Ovary (tissue), 9 donors: Measurements from ENCODE around the gene NKAIN2. TPM values are rescaled to one million over a fixed set of nuclear protein-coding genes. Genes with fewer than 3 reads are reported as not detected.

Experiments used
- DNase-seq, 5 donors: peaks; one replicate each; pipeline ENCODE4 v3.0.0-alpha.2; 2019 to 2020
- H3K27ac ChIP-seq, 2 donors: fragments of 200-600 bp; one replicate each; pipeline versions ENCODE4 v1.5.1 to v1.8.0; 2019 to 2022
- H3K27me3 ChIP-seq: fragments of 200-600 bp; one replicate; pipeline ENCODE4 v1.8.0; 2022
- H3K36me3 ChIP-seq: fragments of 200-600 bp; sonication (generic); one replicate; pipeline ENCODE4 v1.5.1; 2019
- H3K4me1 ChIP-seq: one replicate; pipeline ENCODE4 v1.8.1; 2013; ENCODE audit warnings: mild to moderate bottlenecking, moderate library complexity; ENCODE audit not compliant: insufficient read depth
- H3K4me3 ChIP-seq: fragments of 200-600 bp; sonication (generic); one replicate; pipeline ENCODE4 v1.5.1; 2017
- H3K9me3 ChIP-seq, 2 donors: fragments of 200-600 bp in 1 of 2; sonication (generic) in 1 of 2; one replicate each; pipeline versions ENCODE4 v1.5.1 to v1.8.1; 2013 to 2019; ENCODE audit warnings: mild to moderate bottlenecking in 1 of 2, moderate library complexity in 1 of 2
- EP300 ChIP-seq: sonication (generic); formaldehyde crosslinking; IDR thresholded peaks from one replicate; pipeline ENCODE4 v1.6.1; 2017; ENCODE audit warnings: antibody characterized with exemption
- POLR2A ChIP-seq: fragments of 450-650 bp; IDR thresholded peaks from one replicate; pipeline ENCODE4 v1.6.1; 2017; ENCODE audit warnings: antibody characterized with exemption, mild to moderate bottlenecking, moderate library complexity
- WGBS, 3 donors: extraction: QIAGEN DNeasy Blood & Tissue Kit in 1 of 3; methylation state at CpG; one replicate each; pipeline versions ENCODE4 v1.1.5 to v1.1.7; 2013 to 2017; 5-methylcytosine and 5-hydroxymethylcytosine counted together
- intact Hi-C, 4 donors: fragments of 100-400 bp; cut with DNase I; formaldehyde crosslinking; loops; one replicate each; pipeline versions ENCODE4 v1.11.0 to v1.15.1; 2022 to 2023
- polyA plus RNA-seq, 2 donors: library from polyadenylated mRNA; stranded (reverse); fragments of 200-250 nt in 1 of 2; fragments of 350-450 nt in 1 of 2; fragmentation: Illumina TruSeq in 1 of 2; extraction: RNeasy Lipid Tissue Mini Kit (QIAGEN cat#74804) in 1 of 2; gene quantifications; one replicate each; pipeline ENCODE4 v1.2.3, GENCODE V29; 2013 to 2014
- total RNA-seq, 7 donors: library from RNA; depleted of rRNA in 2 of 7; stranded (reverse); fragments of >200 nt in 2 of 7; fragmentation: NEBNext Ultra II Directional in 3 of 7; extraction: Animal tissue kit (Norgen Biotek cat#: 25700) in 3 of 7; gene quantifications; one replicate each; pipeline versions ENCODE4 v1.1.0 to v1.2.4, GENCODE V29; 2016 to 2023
- TF ChIP-seq, protein P1 (sequence below), 3 donors: fragments of 450-650 bp in 2 of 3; fragments of 200-600 bp in 1 of 3; IDR thresholded peaks; one replicate each; pipeline versions ENCODE4 v1.5.1 to v1.8.0; 2016 to 2022; ENCODE audit warnings: antibody characterized with exemption in 3 of 3, mild to moderate bottlenecking in 1 of 3
- donor health status: DM: no; HTN: no; CAD: no; lungs with moderate emphysema.
- donor health status: DM: no; HTN: no; CAD: no.
- donor health status: Bipolar disorder and iron deficiency.
- donor health status: DM: yes; HTN: yes; CAD: no.
- donor health status: DM: no; HTN: no; CAD: no.
- donor health status: DM: yes; HTN: yes; CAD: no.

NKAIN2 gene
- total and polyA plus RNA-seq, 9 donors, result 0.13 to 1.0 (median 0.40) TPM; not detected in 4

DNA sequence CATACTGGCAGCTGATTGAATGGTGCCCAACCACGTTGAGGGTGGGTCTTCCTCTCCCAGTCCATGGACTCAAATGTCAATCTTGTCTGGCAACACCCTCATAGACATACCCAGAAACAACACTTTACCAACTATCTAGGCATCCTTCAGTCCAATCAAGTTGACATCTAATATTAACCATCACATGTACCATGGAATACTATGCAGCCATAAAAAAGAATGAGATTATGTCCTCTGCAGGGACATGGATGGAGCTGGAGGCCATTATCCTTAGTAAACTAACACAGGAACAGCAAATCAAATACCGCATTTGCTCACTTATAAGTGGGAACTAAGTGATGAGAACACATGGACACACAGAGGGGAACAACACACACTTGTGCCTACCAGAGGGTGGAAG lies 951.7 kb downstream of the NKAIN2 start:
- TF ChIP-seq, protein P1, sequence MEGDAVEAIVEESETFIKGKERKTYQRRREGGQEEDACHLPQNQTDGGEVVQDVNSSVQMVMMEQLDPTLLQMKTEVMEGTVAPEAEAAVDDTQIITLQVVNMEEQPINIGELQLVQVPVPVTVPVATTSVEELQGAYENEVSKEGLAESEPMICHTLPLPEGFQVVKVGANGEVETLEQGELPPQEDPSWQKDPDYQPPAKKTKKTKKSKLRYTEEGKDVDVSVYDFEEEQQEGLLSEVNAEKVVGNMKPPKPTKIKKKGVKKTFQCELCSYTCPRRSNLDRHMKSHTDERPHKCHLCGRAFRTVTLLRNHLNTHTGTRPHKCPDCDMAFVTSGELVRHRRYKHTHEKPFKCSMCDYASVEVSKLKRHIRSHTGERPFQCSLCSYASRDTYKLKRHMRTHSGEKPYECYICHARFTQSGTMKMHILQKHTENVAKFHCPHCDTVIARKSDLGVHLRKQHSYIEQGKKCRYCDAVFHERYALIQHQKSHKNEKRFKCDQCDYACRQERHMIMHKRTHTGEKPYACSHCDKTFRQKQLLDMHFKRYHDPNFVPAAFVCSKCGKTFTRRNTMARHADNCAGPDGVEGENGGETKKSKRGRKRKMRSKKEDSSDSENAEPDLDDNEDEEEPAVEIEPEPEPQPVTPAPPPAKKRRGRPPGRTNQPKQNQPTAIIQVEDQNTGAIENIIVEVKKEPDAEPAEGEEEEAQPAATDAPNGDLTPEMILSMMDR (IDR thresholded peaks at IDR 0.05), result no peak
- TF ChIP-seq EP300 (no peak), POLR2A (no peak)
- no peak for DNase-seq

DNA sequence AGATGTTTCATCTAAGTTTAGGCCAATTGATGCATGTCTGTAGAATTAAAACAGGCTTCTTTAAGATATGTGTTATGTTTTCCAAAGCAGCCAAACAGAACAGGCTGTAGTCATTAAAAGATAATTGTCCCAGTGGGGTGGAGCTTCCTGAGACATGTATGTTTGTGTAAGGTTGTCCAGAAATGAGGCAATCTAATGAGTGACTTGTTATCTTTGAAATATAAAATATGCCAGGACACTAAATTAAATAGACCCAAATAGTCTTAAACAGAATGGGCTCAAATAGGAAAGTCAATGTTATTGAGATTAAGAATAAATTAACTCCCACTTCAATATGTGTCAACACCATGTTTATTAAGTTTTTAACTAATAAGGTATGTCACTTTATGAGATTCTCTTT lies 953.9 kb downstream of the NKAIN2 start:
- H3K36me3 ChIP-seq, result no peaks in the 10 kb centered on the region
- H3K4me3 ChIP-seq, result no peak overlapping the region
- H3K27ac ChIP-seq, result no peak overlapping the region
- no peaks in the 10 kb centered on the region for H3K4me1 ChIP-seq
- no peak for DNase-seq
- intact Hi-C loops, result no loop called here
- H3K27me3 ChIP-seq, result no peaks in the 10 kb centered on the region
- H3K9me3 ChIP-seq, result no peaks in the 10 kb centered on the region
- TF ChIP-seq, protein P1 (IDR thresholded peaks at IDR 0.05), result no peak
- no peak for TF ChIP-seq POLR2A
- TF ChIP-seq EP300, result no peak

More for the DNA sequence above, 951.7 kb downstream of the NKAIN2 start:
- no peaks in the 10 kb centered on the region for H3K27me3 ChIP-seq
- H3K4me3 ChIP-seq, result no peak overlapping the region
- no peaks in the 10 kb centered on the region for H3K4me1 ChIP-seq
- no peak overlapping the region for H3K27ac ChIP-seq
- no peaks in the 10 kb centered on the region for H3K36me3 ChIP-seq
- no peaks in the 10 kb centered on the region for H3K9me3 ChIP-seq
- WGBS, 3 donors, result 87 to 96% (median 93%) methylated on average over 2 of the region's 2 CpGs
- intact Hi-C loops, result no loop called here

DNA sequence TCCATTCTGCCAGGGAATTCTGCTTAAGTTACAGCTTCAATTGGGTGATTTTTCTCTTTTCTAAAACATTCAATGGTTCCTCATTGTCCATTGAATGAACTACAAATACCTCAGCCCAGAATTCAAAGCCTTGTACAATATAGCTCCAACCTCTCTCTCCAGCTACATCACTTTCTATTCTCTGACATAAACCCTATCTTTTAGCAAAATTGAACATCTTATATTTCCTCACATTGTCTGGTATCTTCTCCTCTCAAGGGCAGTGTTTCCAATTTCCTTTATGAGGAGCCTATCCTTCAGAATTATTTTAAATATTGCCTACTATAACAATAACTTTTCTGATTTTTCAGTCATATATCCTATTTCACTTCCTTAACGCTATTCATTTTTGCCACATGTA lies 955.0 kb downstream of the NKAIN2 start:
- no peak for TF ChIP-seq EP300
- TF ChIP-seq, protein P1 (IDR thresholded peaks at IDR 0.05), result no peak
- no peak for TF ChIP-seq POLR2A
- DNase-seq, result no peak
- Histone ChIP-seq H3K4me1 (no peaks in the 10 kb centered on the region), H3K27ac (no peak overlapping the region), H3K36me3 (no peaks in the 10 kb centered on the region), H3K27me3 (no peaks in the 10 kb centered on the region), H3K9me3 (no peaks in the 10 kb centered on the region), H3K4me3 (no peak overlapping the region)
- intact Hi-C loops, result no loop called here
- 95 to 98% (median 96%) methylated on average over 1 of the region's 1 CpG for WGBS, 3 donors

DNA sequence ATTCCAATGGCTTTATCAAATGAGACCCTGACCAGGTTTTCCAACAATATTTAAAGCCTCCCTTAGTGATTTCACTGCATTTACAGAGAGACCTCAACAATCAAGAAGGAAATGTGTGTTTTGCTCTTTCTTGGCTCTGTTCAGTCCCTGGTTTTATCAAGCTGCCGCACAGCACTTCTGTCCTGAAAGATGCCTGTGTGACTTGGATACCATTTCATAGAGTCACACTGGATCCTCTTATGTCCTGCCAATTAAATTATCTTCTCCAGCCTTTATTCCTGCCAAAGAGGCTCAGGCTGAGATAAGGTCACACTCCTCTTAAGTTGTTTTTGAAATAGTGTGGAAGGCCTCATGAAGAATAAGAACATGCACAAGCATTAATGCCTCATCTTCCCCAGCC lies 961.6 kb downstream of the NKAIN2 start:
- no peaks in the 10 kb centered on the region for H3K9me3 ChIP-seq
- intact Hi-C loops, result no loop called here
- no peaks in the 10 kb centered on the region for H3K36me3 ChIP-seq
- H3K4me3 ChIP-seq, result no peak overlapping the region
- no peak for DNase-seq
- H3K4me1 ChIP-seq, result no peaks in the 10 kb centered on the region
- no peak overlapping the region for H3K27ac ChIP-seq
- no peaks in the 10 kb centered on the region for H3K27me3 ChIP-seq
- WGBS, 3 donors, result 8 to 20% (median 13%) methylated on average over 1 of the region's 1 CpG
- TF ChIP-seq, protein P1 (IDR thresholded peaks at IDR 0.05), result no peak
- no peak for TF ChIP-seq POLR2A
- TF ChIP-seq EP300, result no peak

DNA sequence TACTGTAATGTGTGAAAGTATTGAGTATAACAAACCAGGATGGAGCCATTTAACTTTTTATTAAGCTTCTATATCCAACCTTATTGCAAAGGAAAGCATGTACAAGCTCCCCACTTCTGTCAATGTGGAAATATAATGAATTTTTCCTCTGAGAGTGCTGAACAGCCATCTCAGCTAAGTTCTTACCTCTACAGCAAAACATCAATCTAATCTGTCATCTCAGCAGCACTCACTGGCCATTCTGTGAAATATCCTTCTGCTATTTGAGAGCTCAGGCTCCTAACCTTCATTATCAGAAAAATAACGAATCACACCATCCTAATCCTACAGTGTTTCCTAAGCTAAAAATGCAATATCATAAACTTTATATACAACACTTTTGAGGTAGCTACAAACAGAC lies 964.6 kb downstream of the NKAIN2 start:
- 68 to 75% (median 68%) methylated on average over 1 of the region's 1 CpG for WGBS, 3 donors
- Histone ChIP-seq H3K9me3 (no peaks in the 10 kb centered on the region), H3K4me3 (no peak overlapping the region), H3K27me3 (no peaks in the 10 kb centered on the region), H3K4me1 (no peaks in the 10 kb centered on the region), H3K27ac (no peak overlapping the region), H3K36me3 (no peaks in the 10 kb centered on the region)
- intact Hi-C loops, result no loop called here
- TF ChIP-seq EP300 (no peak), POLR2A (no peak)
- TF ChIP-seq, protein P1 (IDR thresholded peaks at IDR 0.05), result no peak
- DNase-seq, result no peak
